ENCODE measurements around the gene ERCC6L2. TPM values are rescaled to one million over a fixed set of nuclear protein-coding genes. Genes with fewer than 3 reads are reported as not detected.

The ERCC6L2 gene
- polyA plus RNA-seq, 2 of the 4 experiments (the other 2 are of a cell fraction) = 13.3 to 36.7 TPM

DNA sequence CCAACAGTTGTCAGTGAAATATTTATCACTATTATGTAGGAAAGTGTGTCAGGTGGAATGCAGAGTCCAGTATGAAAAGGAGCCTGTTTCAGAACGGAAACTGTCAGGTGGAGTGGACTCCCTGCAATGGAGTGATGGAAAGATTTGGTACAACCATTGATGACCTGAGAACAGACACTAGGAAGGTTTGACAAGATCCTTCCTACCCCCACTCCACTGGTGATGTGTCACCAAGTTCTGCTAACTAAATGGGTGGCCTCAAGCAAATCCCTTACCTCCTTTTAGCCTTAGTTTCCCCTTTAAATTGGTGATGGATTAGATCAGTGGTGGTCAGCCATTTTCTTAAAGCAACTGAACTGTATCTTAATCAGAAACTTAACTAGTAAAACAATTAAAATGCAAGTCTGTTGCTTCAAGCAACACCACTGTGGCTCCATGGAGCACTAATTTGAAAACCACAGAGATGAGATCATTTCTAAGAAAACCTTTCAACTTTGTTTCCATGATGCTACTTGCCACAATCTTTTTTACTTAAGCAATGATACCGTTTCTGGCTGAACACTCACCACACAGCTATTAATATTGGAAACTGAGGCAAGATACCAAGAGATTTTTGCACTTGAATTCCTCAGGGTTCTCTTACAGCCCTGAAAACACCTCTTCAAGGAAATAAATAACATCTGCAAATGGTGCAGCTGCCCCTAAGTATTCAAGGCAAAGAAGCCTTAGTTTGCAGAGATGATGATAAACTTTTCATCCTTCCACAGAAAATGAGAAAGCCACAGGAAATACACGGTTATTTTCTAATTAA lies 140.6 kb downstream of the ERCC6L2 start:
- DNase-seq (ENCODE audit: low read depth in 1 of 2, low spot score in 1 of 2) = no peak
- no peak overlapping the region for H3K4me2 ChIP-seq
- ATAC-seq = no peak
- 80% methylated on average over 3 of the region's 3 CpGs for WGBS (ENCODE audit: missing lambda C conversion rate)
- no peak overlapping the region for H3K4me3 ChIP-seq
- CTCF ChIA-PET = no interaction called here
- no peaks in the 10 kb centered on the region for H3K9me3 ChIP-seq
- no peaks in the 10 kb centered on the region for H3K4me1 ChIP-seq
- POLR2A ChIA-PET = no interaction called here
- no peak for FAIRE-seq
- TF ChIP-seq CEBPB (IDR thresholded peaks at IDR 0.05) (no peak), PHF8 (IDR thresholded peaks at IDR 0.05; ENCODE audit: borderline replicate concordance, low read depth) (no peak), GATA3 (IDR thresholded peaks at IDR 0.05; ENCODE audit: borderline replicate concordance) (no peak), CHD4 (IDR thresholded peaks at IDR 0.05; ENCODE audit: borderline replicate concordance) (no peak), TP53 (CRISPR knock-in tag; IDR thresholded peaks at IDR 0.05) (no peak), RARB (CRISPR knock-in tag; IDR thresholded peaks at IDR 0.05) (no peak), EHMT2 (IDR thresholded peaks at IDR 0.05; ENCODE audit: low read depth) (no peak), JUN (IDR thresholded peaks at IDR 0.05) (no peak), CHD2 (IDR thresholded peaks at IDR 0.05; ENCODE audit: low read length, partially characterized antibody) (no peak), MYC (IDR thresholded peaks at IDR 0.05; ENCODE audit: borderline replicate concordance, low read length) (no peak), BHLHE40 (IDR thresholded peaks at IDR 0.05; ENCODE audit: low read depth, low read length) (no peak), POLR2AphosphoS2 (conservative IDR thresholded peaks at IDR 0.05; ENCODE audit: low read length) (no peak), FOSB (CRISPR knock-in tag; IDR thresholded peaks at IDR 0.05) (no peak), ATOH8 (CRISPR knock-in tag; IDR thresholded peaks at IDR 0.05; ENCODE audit: low read depth) (no peak), KDM1A (IDR thresholded peaks at IDR 0.05; ENCODE audit: low read depth) (no peak), NFE2L2 (conservative IDR thresholded peaks at IDR 0.05; ENCODE audit: low read length) (no peak)
- TF ChIP-seq, protein P1, sequence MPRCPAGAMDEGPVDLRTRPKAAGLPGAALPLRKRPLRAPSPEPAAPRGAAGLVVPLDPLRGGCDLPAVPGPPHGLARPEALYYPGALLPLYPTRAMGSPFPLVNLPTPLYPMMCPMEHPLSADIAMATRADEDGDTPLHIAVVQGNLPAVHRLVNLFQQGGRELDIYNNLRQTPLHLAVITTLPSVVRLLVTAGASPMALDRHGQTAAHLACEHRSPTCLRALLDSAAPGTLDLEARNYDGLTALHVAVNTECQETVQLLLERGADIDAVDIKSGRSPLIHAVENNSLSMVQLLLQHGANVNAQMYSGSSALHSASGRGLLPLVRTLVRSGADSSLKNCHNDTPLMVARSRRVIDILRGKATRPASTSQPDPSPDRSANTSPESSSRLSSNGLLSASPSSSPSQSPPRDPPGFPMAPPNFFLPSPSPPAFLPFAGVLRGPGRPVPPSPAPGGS (IDR thresholded peaks at IDR 0.05) = no peak
- TF ChIP-seq, protein P2, sequence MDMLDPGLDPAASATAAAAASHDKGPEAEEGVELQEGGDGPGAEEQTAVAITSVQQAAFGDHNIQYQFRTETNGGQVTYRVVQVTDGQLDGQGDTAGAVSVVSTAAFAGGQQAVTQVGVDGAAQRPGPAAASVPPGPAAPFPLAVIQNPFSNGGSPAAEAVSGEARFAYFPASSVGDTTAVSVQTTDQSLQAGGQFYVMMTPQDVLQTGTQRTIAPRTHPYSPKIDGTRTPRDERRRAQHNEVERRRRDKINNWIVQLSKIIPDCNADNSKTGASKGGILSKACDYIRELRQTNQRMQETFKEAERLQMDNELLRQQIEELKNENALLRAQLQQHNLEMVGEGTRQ (IDR thresholded peaks at IDR 0.05) = no peak
- TF ChIP-seq, protein P3, sequence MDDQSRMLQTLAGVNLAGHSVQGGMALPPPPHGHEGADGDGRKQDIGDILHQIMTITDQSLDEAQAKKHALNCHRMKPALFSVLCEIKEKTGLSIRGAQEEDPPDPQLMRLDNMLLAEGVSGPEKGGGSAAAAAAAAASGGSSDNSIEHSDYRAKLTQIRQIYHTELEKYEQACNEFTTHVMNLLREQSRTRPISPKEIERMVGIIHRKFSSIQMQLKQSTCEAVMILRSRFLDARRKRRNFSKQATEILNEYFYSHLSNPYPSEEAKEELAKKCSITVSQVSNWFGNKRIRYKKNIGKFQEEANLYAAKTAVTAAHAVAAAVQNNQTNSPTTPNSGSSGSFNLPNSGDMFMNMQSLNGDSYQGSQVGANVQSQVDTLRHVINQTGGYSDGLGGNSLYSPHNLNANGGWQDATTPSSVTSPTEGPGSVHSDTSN (IDR thresholded peaks at IDR 0.05) = no peak
- no peak overlapping the region for H3K27ac ChIP-seq

Small RNA genes lying within 50 kb of the gene (small RNA-seq; reads per million reads assigned to genes)
- gene RNA5SP289 (0 to 0.58 (median 0.13) reads per million in 6 experiments), gene RNU2-46P (0 to 13.8 (median 2.0) reads per million in 6 experiments)

All from A549 (cell line).